HS-27A (cell line): Measurements from ENCODE around the gene CDK11B.
A peak's percentile ranks its signal among the peaks of the same experiment; 100 is the strongest.
"Not testable (repeated sequence)": the region's sequence is repeated elsewhere in the genome, so short reads cannot be mapped to it uniquely, and the experiment has no call there.

ENCODE experiments used
- DNase-seq: peaks from one replicate; pipeline ENCODE4 v3.0.0-alpha.2; 2012; ENCODE audit warnings: low read depth, missing footprints

Gene CDK11B

DNA sequence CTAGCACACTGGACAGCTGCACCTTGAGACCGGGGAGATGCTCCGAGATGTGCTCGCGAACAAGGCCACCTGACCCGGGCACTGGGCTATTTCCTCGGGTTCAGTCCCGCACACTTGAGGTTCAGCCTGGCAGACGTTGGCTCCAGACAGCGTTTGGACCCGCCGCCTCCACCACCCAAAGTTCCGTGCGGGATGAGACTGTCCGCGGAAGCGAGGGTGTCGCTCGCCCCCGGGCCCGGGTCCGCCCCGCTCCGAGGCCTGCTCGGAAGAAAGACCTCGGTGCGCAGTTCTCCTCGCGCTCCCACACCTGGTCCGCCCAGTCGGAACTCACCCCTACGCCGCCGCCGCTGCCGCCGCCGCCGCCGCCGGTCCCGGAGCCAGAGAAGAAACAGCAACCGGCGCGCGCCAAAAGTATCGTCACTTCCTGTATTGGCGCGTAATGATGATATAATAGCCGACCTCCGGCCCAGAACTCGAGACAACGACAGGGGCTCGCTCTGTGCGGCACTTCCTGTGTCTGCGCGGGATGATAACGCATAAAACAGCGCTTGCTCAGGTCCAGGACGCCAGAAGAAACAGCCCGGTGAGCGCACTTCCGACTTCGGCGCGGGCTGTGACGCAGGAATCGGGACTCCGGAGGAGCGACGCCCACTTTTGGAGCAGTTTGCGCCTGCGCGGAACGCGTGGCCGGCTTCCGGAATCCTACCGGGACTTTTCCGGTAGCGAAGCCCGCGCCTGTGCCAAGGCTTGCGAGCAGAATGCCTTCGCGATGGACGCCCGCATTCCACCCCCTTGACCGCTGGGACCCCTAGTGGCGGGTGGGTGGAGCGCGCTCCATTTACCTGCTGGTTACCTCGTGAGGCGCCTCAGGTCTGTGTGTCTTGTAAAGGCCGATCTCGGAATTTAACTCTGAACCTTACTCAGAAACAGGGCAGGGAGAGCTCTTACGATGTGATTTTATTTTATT lies at the start of gene CDK11B:
Gene CDK11B (minus strand): TSS at position 422 of the 967 bp plus-strand sequence. CDS start 1,519 bp downstream, outside the sequence.
- peak; percentile 97 for DNase-seq

DNA sequence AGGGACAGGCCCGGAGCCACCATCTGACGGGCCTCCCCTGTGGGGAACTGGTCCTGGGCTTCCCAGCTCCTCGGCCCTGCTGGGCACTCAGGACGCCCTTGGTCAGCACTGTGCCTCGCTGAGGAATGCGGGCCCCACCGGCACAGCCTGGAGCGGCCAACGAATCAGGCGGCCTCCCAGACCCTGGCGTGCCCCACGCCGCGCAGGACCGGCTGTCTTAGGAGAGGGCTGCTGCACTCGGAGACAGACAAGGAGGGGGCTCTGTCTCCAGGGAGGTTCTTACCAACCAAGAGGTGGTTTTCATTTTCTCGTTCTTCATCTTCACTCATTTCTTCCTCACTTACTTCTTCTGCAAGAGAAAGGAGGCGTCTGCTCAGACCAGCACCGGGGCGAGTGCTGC lies 49.1 kb upstream of the CDK11B start:
- DNase-seq = not testable (repeated sequence)

DNA sequence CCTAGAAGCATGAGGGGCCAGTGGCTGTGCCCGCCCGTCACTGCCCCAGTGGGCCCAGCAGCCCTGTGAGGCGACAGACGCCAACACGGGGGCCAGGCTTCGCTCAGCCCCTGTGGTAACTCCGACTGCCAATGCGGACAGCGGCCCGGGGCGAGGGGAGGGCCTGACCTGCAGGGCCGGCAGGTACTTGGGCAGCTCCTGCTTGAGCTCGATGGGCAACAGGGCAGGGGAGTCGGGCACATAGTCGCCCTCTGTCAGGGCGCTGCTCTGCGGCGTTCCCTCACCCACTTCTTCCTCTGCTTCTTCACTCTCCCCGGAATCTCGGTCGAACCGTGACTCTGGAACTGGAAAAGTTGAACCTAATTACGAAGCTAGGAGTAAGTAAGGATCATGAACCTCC lies 48.4 kb upstream of the CDK11B start:
- DNase-seq = not testable (repeated sequence)

DNA sequence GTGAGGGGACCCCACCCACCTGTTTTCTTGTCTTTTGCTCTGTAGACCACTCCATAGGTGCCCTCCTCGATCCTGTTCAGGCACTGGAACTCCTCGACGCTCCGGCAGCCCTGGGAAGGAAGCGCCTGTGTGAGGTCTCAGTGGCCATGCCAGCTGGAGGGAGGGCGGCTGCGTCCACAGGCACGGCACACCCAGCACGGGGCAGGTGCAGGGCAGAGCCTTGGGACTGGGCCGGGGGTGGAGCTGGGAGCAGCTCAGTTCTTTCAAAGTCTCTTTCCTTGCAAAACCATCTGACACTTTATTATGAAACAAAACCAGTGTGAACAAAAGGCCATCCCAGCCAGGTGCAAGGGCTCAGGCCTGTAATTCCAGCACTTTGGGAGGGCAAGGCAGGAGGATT lies 46.8 kb upstream of the CDK11B start:
- DNase-seq = not testable (repeated sequence)

DNA sequence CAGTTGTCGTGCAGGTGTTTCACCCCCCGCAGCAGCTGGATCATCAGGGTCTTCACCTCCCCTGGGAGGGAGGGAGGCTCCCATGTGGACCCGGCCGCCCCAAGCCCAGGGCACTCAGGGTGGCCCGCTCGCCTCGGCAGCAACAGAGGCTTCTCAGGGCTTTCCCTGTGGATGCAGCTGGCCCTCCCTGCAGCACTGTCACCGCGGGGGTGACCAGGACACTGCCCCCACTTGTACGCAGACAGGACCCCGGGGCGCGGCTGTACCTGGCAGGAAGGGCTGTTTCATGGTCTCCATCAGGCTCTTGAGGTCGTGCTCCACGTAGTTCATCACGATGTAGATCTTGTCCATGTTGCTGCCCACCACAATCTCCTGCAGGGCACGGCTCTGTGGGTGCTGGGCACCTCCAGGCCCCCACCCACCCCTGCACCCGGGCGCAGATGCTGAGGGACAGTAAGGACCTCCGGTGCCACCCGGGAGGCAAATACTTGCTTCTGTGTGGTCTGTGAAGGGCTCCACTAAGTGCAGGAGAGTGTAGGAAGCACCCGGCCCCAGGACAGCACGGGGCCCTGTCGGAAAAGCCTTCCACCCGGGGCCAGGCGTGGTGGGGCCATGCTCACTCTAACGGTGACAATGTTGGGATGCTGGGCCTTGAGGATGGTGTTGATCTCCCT lies 45.6 kb upstream of the CDK11B start:
- not testable (repeated sequence) for DNase-seq

DNA sequence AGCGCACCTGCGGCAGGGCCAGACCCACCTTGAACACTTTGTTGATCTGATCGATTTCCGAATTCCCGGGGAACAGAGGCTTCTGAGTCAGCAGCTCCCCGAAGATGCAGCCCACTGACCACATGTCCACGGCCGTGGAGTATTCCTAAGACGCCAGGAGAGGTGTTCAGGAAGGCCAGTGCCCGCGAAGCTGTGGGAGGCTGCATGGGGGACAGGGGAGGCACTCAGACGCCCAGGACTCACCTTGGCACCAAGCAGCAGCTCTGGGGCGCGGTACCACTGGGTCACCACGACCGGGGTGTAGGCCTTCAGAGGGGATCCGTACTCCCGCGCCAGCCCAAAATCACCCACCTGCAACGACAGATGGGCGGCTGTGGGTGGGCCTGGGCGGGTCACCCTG lies 45.0 kb upstream of the CDK11B start:
- no peak for DNase-seq

DNA sequence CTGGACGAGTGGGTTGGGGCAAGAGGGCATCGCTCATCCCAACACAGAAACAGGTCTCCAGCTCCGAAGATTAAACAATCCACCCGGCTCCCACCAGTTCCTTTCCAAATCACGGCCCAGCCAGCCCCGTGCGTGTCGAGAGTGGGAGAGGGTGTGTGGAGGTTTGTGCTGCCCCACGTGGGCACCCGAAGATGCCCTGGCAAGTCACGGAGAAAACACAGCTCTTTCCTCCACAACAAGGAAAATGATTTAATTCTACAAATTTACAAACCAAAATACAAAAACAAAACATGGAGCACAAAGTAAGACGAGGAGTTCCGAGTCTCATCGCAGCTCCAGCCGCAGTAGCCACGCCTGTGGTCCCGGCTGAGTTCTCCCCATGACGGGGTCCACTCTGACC lies 43.7 kb upstream of the CDK11B start:
- not testable (repeated sequence) for DNase-seq

DNA sequence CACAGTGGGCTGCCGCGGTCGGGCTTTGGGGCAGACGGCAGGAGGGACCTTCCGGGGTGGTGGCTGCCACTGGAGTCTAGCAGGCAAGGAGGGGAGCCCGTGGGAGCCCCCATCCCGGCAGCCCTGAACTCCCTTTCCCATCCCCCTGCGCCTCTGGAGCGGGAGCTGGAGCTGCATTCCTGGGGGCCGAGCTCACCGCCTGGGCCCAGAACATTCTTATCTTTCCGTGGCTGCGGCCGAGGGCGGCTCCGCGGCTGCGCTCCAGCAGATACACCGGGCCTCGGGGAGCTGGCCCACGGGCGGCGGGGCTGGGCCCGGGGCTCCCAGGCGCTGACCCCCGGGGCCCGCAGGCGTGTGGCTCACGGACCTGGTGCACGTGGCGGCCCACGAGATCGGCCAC lies 41.8 kb upstream of the CDK11B start:
- DNase-seq = not testable (repeated sequence)

DNA sequence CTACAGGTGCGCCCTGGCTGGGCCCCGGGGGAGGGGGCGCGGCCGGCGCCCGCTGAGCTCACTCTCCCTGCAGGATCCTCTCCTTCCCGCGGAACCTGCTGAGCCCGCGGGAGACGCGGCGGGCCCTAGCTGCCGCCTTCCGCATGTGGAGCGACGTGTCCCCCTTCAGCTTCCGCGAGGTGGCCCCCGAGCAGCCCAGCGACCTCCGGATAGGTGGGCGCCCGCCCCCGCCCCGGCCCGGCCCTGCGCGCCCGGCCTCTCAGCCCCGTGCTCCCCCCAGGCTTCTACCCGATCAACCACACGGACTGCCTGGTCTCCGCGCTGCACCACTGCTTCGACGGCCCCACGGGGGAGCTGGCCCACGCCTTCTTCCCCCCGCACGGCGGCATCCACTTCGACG lies 41.3 kb upstream of the CDK11B start:
- not testable (repeated sequence) for DNase-seq

DNA sequence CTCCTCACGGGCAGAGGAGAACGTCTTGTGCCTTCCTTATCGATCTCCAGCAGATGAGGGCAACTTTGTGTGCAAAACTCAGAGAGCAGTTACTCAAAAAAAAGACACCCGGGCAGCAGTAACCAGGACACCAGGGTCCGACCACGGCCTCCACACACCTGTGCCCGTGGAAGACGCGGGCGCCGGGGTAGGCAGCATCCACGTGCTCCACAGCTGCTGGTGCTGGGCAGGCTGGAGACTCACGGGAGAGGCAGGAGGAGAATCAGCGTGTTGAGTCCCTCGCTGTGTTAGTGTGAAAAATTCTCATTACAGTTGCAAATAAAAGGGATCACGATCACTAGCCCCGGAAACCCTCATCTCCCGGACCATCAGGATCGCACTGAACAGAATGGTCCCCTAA lies 40.3 kb upstream of the CDK11B start:
- not testable (repeated sequence) for DNase-seq

DNA sequence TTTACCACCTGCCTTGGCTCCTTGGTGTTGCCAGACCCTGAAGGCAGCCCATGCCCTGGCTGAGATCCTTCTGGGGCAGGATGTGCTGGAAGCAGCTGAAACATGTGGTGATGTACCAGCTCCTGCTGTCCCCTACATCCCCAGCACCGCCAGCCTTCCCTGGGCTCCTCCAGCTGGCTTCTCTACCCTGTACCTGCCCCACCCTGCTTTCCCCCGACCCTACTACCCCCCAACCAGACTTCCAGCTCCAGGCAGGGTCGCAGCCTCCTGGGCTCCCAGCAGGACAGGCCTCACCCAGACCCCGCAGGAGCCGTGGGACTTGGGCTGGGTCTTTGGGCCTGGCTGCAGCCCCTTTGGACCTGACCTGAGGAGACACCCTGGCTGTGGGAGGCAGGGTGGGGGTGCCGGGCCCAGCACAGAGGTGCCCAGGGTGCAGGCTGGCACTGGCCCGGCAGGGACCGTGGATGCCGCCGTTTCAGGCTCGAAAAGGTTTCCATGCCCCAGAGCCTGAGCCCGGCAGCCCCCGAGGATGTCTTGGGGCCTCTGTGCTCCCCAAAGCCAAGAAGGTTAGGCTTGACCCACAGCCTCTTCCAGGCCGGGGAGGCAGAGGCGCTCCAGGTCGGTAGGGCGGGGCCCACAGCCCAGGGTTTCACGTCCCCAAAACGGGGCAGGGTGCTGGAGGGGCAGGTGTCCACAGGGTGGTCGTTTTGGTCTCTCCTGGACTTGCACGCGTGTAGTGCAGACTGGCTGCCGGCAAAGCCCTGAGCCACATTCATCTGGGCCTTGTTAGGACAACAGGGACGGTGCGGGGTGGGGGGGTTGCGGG lies 38.8 kb upstream of the CDK11B start:
- not testable (repeated sequence) for DNase-seq

DNA sequence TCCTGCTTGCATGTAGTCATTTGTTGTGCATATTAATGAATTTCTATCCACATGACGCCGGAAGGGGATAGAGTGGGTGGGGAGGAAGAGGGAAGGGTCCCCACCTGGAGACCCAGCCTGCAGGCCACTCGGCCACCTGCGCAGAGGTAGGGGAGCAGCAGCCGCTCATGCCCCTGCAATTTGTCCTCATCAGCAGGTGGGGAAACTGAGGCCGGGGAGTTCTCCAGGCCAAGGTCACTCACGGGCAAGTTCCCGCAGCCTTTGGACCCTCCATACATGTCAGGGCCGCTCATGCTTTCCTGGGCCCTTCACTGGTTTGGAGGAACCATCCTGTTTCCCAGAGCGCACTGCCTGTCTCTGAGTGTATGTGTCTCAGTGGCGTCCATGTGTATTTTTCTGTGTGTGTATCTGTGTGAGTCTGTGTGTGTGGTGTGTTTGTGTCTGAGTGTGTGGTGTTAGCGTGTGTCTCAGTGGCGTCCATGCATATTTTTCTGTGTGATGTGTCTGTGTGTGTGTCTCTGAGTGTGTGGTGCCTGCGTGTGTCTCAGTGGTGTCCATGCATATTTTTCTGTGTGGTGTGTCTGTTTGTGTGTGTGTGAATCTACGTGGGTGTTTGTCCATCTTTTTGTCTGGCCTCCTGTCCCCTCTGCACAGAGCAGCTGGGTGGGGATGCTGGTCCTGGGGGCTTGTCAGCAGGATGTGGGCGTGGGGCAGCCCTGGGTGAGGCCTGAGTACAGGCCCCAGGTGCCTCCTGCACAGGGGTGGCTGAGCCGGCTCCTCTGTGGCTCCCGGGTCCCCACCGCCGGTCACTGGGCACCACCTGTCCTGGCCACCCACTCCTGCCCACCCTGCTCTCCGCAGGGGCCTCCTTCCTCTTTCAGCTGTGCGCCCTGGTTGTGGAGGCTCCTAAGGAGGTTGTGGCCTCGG lies 37.9 kb upstream of the CDK11B start:
- not testable (repeated sequence) for DNase-seq

DNA sequence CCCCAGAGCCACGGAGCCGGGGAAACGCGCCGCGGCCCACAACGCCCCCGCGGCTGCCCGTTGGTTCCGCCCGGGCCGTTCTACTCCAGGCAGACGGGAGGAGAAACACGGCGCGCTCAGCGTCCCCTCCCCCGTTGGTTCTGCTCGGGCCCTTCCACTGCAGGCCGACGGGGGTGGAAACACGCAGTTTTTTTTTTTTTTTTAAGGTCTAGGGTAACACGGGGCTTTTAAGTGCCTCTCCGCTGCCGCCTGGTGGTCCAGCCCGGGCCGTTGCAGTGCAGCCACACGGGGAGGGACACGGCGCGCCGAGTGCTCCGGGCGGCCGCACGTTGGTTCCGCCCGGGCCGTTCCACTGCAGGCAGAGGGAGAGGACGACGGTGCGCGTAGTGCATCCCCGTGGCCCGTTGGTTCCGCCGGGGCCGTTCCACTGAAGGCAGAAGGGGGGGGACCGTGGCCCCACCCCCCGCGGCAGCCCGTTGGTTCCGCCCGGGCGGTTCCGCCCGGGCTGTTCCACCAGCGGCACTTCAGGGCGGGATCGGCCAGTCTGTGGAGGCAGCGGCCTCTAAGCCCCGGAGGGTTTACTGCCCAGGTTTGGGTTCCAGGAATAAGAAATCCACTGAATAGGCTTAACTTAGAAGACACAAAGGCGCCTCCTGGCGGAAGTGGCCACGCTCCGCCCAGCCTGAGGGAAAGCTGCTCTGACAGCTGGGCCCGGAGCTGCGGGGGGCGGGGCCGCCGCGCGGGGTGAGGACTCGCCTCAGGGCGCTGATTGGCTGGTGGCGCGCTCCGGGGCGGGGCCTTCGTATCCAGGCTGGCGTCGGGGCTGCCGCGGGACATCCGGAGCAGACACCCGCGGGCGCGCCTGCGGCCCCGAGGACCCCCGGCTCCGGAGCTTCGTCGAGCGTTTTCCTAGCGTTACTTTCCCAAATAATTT lies 34.2 kb upstream of the CDK11B start, which contains the start of gene SLC35E2B:
Gene SLC35E2B (minus strand): TSS at position 82 of the 934 bp plus-strand sequence. CDS start 16,096 bp downstream, outside the sequence.
- peak; percentile 48 for DNase-seq

DNA sequence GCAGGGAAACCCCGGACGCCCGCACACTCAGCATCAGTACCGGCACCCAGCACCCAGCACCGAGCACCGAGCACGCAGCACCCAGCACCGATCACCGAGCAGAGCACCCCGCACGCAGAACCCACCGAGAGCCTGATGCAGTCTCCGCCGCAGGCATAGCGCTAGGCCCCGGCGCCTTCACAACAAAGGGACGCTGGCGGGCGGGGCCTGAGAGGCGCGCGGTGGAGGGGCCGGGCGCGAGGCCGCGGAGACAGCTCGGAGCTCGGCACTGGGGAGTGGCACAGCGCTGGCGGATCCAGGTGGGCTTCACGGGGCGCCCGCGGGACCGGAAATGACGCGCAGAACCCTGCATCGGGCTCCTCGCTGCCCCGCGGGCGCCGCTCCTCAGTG lies 33.5 kb upstream of the CDK11B start:
- DNase-seq = peak; percentile 4

DNA sequence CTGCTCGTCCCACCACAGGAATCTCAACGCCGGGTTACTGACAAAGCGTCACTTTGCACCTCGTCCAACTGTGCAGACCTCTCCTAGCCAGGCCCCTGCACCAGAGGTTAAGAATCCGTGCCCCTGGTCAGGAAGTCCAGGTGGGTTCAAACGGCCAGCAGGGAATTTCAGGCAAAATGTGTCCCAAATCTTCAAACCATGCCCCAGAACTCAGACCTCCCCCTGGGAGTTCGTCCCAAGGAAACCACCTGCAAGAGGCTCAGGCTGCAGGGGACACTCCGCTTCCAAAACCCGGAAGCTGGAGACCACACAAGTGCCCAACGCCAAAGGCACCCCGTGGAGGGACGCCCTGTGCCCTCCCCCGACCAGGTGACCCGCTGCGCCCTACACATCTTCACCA lies 32.6 kb upstream of the CDK11B start:
- DNase-seq = not testable (repeated sequence)

DNA sequence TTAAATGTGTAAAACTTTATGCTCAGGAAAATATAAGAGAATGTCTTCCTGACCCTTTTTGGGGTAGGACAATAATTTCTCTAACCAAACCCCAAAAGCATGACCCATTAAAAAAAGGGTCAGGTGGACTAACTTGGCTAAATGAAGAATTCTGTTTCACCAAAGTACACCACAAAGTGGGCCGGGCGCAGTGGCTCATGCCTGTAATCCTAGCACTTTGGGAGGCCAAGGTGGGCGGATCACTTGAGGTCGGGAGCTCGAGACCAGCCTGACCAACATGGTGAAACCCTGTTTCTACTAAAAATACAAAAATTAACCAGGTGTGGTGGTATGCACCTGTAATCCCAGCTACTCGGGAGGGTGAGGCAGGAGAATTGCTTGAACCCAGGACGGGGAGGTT lies 30.7 kb upstream of the CDK11B start:
- DNase-seq = not testable (repeated sequence)

DNA sequence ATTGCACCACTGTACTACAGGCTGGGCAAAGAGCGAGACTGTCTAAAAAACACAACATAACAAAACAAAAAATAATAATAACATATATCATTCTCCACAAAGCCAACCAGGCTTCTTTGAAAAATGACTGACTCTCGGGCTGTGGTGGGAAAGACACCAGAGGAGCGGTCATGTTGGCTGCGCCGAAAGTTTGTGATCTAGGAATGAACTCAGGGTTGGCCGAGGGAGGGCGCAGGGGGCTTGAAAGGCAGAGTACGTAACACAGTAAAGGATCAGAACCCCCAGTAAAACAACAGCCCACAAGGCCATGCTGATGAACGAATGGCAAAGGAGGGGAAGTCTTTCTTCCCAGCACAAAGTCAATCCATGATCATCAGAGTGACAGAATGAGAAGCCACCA lies 29.0 kb upstream of the CDK11B start:
- DNase-seq = no peak

DNA sequence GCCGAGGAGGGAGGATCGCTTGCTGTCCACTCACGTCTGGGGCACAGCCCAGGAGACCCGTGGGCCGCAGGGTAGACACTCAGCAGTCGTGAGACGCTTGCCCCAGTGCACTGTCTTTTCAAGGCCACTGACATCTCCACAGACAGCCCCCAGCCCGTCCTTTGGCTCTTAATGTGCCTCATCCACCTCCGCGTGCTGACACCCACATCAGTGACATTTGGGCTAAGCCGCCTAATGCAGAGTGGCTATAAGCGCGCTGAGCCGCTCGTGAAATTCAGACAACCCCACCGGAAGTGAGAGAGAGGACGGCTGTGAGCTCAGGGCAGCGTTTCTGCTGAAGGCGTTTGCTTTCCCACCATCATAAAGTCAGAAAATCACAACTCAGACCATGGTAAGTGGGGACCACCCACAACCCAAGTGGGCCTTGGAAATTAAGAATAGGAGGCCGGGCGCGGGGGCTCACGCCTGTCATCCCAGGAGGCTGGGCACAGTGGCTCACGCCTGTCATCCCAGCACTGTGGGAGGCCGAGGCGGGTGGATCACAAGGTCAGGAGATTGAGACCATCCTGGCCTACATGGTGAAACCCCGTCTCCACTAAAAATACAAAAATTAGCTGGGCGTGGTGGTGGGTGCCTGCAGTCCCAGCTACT lies 25.4 kb upstream of the CDK11B start:
- no peak for DNase-seq
